Measurements from ENCODE around the gene TTLL7. TPM values are rescaled to one million over a fixed set of nuclear protein-coding genes. Genes with fewer than 3 reads are reported as not detected.

TTLL7 gene
- total RNA-seq, 1 donor from 2014 or later, result 37.9 TPM

DNA sequence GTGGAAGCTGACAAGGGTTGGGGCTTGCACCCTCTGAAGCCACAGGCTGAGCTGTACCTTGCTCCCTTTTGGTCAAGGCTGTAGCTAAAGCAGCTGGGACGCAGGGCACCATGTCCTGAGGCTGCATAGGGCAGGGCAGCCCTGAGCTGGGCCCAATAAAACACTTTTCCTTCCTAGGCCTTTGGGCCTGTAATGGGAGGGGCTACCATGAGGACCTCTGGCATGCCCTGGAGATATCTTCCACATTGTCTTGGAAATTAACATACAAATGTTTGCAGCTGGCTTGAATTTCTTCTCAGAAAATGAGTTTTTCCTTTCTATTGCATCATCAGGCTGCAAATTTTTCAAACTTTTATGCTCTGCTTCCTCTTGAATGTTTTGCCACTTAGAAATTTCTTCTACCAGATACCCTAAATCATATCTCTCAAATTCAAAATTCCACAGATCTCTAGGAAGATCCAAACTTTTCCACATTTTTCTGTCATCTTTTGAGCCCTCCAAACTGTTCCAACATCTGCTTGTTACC, 32.9 kb upstream of the TTLL7 start:
- peaks cover 4% of the 10 kb centered on the region for H3K27me3 Mint-ChIP-seq (ENCODE audit: insufficient read depth, low read depth)
- Histone ChIP-seq H3K4me2 (no peak overlapping the region), H3K9me3 (ENCODE audit: low read depth) (no peaks in the 10 kb centered on the region), H3K27me3 (no peaks in the 10 kb centered on the region), H3K4me1 (peaks cover 3% of the 10 kb centered on the region), H3K36me3 (no peaks in the 10 kb centered on the region), H3K27ac (no peak overlapping the region), H2AFZ (replicated peaks) (no peak overlapping the region), H4K20me1 (ENCODE audit: low read depth) (no peaks in the 10 kb centered on the region), H3F3A (ENCODE audit: low read depth) (peaks cover 13% of the 10 kb centered on the region), H3K79me2 (ENCODE audit: low read depth) (no peaks in the 10 kb centered on the region), H3K4me3 (no peak overlapping the region), H3K9ac (no peak overlapping the region)
- no peaks in the 10 kb centered on the region for H3K4me1 Mint-ChIP-seq
- H3K27ac Mint-ChIP-seq, result no peak overlapping the region
- H3K9me3 Mint-ChIP-seq, result peaks cover 11% of the 10 kb centered on the region
- DNase-seq (ENCODE audit: low spot score), result no peak
- no peak overlapping the region for H3K4me3 Mint-ChIP-seq
- H3K36me3 Mint-ChIP-seq, result peaks cover 2% of the 10 kb centered on the region
- TF ChIP-seq EZH2 (IDR thresholded peaks at IDR 0.05), result no peak
- no peak for TF ChIP-seq EZH2phosphoT487 (IDR thresholded peaks at IDR 0.05)
- no peak for TF ChIP-seq CTCF (IDR thresholded peaks at IDR 0.05)

- peaks cover 1% of the 10 kb centered on the region for H3K9me3 Mint-ChIP-seq
- no peaks in the 10 kb centered on the region for H3K36me3 Mint-ChIP-seq
- H3K9ac ChIP-seq, result no peak overlapping the region
- H3K4me1 Mint-ChIP-seq, result no peaks in the 10 kb centered on the region
- H3K36me3 ChIP-seq, result no peaks in the 10 kb centered on the region
- H3K27ac ChIP-seq, result no peak overlapping the region
- H3F3A ChIP-seq (ENCODE audit: low read depth), result no peaks in the 10 kb centered on the region
- no peaks in the 10 kb centered on the region for H3K4me1 ChIP-seq
- peaks cover 4% of the 10 kb centered on the region for H3K27me3 Mint-ChIP-seq (ENCODE audit: insufficient read depth, low read depth)
- TF ChIP-seq CTCF (IDR thresholded peaks at IDR 0.05) (no peak), EZH2 (IDR thresholded peaks at IDR 0.05) (no peak), EZH2phosphoT487 (IDR thresholded peaks at IDR 0.05) (no peak)
- H3K79me2 ChIP-seq (ENCODE audit: low read depth), result no peaks in the 10 kb centered on the region
- H3K4me3 Mint-ChIP-seq, result no peak overlapping the region
- no peaks in the 10 kb centered on the region for H4K20me1 ChIP-seq (ENCODE audit: low read depth)
- H3K27ac Mint-ChIP-seq, result no peak overlapping the region
- peaks cover 9% of the 10 kb centered on the region for H3K27me3 ChIP-seq
- peak; percentile 9 for DNase-seq (ENCODE audit: low spot score)
- H3K4me3 ChIP-seq, result no peak overlapping the region
- H3K4me2 ChIP-seq, result no peak overlapping the region
- no peaks in the 10 kb centered on the region for H3K9me3 ChIP-seq (ENCODE audit: low read depth)
- no peak overlapping the region for H2AFZ ChIP-seq (replicated peaks)
These were observed 28.4 kb upstream of the TTLL7 start for GRCh38 chr1:84027368-84027767.

GRCh38 chr1:84025966-84026365, 27.0 kb upstream of the TTLL7 start:
- H3K27ac ChIP-seq, result no peak overlapping the region

More at GRCh38 chr1:84025966-84026365, 27.0 kb upstream of the TTLL7 start:
- Mint-ChIP-seq H3K4me3 (no peak overlapping the region), H3K36me3 (no peaks in the 10 kb centered on the region), H3K4me1 (no peaks in the 10 kb centered on the region), H3K27ac (no peak overlapping the region), H3K27me3 (ENCODE audit: insufficient read depth, low read depth) (peaks cover 4% of the 10 kb centered on the region), H3K9me3 (peaks cover 7% of the 10 kb centered on the region)
- Histone ChIP-seq H3K79me2 (ENCODE audit: low read depth) (no peaks in the 10 kb centered on the region), H3K9ac (no peak overlapping the region), H3K4me1 (no peaks in the 10 kb centered on the region), H3K27me3 (peaks cover 9% of the 10 kb centered on the region), H3K4me3 (no peak overlapping the region), H3K36me3 (no peaks in the 10 kb centered on the region), H3F3A (ENCODE audit: low read depth) (no peaks in the 10 kb centered on the region), H3K4me2 (no peak overlapping the region), H3K9me3 (ENCODE audit: low read depth) (no peaks in the 10 kb centered on the region), H4K20me1 (ENCODE audit: low read depth) (no peaks in the 10 kb centered on the region), H2AFZ (replicated peaks) (no peak overlapping the region)
- TF ChIP-seq EZH2 (IDR thresholded peaks at IDR 0.05) (no peak), CTCF (IDR thresholded peaks at IDR 0.05) (no peak), EZH2phosphoT487 (IDR thresholded peaks at IDR 0.05) (no peak)
- no peak for DNase-seq (ENCODE audit: low spot score)
